NCI-H226 (cell line): ENCODE measurements around the gene GGA2.
"Not testable (repeated sequence)": the region's sequence is repeated elsewhere in the genome, so short reads cannot be mapped to it uniquely, and the experiment has no call there.

Experiments used
- DNase-seq: peaks from one replicate; pipeline ENCODE4 v3.0.0-alpha.2; 2015

The GGA2 gene

GRCh38 chr16:23464196-23464595 is 46.1 kb downstream of the GGA2 start:
- DNase-seq, result no peak

DNA sequence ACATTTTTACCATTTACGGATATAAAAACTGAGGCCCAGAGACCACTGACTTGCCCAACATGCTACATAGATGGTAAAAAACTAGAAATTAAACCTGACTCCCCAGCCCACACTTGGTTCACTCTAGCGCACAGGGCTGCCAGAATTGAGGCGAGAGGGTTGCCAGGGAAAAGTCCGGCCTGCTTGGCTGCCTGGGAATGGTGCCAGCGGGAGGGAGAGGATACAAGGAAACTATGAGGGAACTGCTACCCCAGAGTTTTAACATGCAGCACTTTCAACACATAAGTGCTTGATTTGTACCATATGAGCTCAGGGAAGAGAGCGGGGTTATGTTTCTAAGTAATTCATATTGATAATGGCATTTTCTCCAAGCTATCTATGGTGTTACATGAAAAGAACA is 47.3 kb downstream of the GGA2 start:
- DNase-seq, result peak; percentile 27

GRCh38 chr16:23453338-23454052 is 56.8 kb downstream of the GGA2 start:
- DNase-seq, result no peak

GRCh38 chr16:23452572-23453337 is 57.5 kb downstream of the GGA2 start, which contains the start of gene COG7:
TSS of gene COG7 (minus strand) at chr16:23453189. CDS start at chr16:23452994, 195 bp downstream.
- peak; percentile 82 for DNase-seq

DNA sequence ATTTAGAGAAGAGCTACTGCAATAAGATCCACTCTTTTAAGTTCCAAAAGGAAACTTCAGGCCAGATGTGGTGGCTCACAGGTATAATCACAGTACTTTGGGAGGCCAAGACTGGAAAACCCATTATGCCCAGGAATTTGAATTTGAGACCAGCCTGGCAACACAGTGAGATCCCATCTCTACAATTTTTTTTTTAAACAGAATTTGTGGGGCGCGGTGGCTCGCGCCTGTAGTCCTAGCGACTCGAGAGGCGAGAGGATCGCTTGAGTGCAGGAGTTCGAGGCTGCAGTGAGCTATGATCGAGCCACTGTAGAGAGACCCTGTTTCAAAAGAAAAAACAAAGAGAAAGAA is 58.1 kb downstream of the GGA2 start:
- no peak for DNase-seq

DNA sequence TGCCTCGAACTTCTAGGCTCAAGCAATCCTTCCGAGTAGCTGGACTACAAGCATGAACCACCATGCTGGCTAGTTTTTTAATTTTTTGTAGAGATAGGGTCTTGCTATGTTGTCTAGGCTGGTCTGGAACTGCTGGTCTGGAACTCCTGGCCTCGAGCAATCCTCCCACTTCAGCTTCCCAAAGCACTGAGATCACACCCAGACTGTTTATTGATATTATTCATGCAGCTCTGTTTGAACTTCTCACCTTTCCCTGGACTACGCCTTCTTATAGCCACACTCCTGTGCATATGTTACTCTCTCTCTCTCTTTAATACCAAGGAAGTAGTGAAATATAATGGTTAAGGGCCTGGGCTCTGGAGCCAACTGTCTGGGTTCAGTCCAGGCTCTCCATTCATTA is 61.9 kb downstream of the GGA2 start:
- peak; percentile 40 for DNase-seq

- DNase-seq, result not testable (repeated sequence)
Measured at GRCh38 chr16:23437542-23437941, 72.8 kb downstream of the GGA2 start.

- no peak for DNase-seq
Measured at GRCh38 chr16:23436951-23437350, 73.3 kb downstream of the GGA2 start.

GRCh38 chr16:23435500-23435899 is 74.8 kb downstream of the GGA2 start:
- DNase-seq, result peak; percentile 48

DNA sequence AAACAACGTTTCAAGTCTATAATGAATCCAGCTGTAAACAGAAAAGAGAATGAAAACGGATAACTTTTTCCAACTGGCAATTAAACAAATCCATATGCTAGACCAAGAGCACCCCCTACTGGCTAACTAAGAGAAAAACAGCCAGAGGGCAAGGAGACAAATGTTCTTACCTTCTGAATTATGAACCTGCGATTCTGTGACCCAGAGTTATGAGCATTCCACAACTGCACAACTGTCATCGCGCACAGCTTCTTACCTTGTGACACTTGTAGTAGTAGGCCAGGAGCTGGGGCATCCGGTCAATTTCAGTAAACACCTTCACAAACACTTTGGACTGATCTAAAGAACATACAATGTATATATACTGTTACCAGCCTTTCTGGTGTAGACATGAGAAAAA is 75.9 kb downstream of the GGA2 start:
- peak; percentile 10 for DNase-seq

GRCh38 chr16:23433261-23433920 is 76.9 kb downstream of the GGA2 start:
- no peak for DNase-seq

- DNase-seq, result no peak
Measured at GRCh38 chr16:23432176-23433128, 77.8 kb downstream of the GGA2 start.

DNA sequence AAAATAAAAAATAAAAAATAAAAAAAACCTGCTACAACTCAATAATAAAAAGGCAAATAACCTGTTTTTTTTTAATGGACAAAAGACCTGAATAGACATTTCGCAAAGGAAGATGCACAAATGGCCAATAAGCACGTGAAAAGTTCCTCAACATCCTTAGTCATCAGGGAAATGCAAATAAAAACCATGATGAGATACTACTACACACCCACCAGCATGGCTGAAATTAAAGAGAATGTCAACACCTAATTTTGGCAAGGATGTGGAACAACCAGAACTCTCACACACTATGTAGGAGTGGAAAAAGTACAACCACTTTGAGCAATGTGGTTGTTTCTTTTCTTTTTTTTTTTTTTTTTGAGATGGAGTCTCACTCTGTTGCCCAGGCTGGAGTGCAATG is 81.9 kb downstream of the GGA2 start:
- no peak for DNase-seq

GRCh38 chr16:23424292-23424958 is 85.9 kb downstream of the GGA2 start:
- no peak for DNase-seq

GRCh38 chr16:23423496-23424049 is 86.7 kb downstream of the GGA2 start:
- DNase-seq, result peak; percentile 49

DNA sequence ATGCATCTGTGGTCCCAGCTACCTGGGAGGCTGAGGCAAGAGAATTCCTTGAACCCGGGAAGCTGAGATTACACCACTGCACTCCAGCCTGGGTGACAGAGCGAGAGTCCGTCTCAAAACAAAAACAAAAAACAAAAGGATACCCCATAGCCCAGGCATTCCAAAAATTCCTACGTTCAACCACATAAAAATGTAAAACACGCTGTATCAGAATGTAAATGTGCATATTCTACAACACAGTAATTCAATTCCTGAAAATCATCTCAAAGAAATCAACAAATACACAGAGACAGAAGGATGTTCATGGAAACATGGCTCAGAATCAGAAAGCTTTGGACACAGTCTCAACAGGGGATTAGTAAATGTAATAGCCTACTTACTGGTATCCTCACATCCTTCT is 90.3 kb downstream of the GGA2 start:
- DNase-seq, result no peak

DNA sequence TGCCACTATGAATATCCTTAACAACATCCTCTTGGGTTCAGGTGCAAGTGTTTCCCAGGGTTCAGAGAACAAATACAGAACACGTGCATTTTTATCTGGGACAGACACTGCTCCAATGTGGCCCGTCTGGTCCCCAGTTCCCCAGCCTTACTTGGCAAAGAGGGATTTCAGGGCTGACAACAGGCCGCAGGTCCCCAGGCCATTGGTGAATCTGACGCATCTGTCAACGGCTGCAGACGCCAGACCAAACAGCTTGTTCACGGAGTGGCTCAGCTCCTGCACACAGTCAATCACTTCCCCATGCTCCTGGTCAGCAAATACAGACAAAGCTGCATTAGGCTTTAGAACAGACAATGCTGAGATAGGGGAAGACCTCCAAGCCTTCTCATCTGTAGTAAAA is 93.5 kb downstream of the GGA2 start:
- no peak for DNase-seq

GRCh38 chr16:23414731-23415130 is 95.6 kb downstream of the GGA2 start:
- no peak for DNase-seq
